ENCODE results near the gene UMODL1.

The UMODL1 gene

GRCh38 chr21:42102526-42102925 lies 31.4 kb downstream of the UMODL1 start:
- TF ChIP-seq EZH2 (IDR thresholded peaks at IDR 0.05; ENCODE audit: borderline replicate concordance, low read depth, low read length, severe bottlenecking), result no peak
- TF ChIP-seq CTCF (IDR thresholded peaks at IDR 0.05; ENCODE audit: borderline replicate concordance, extremely low read depth, low read length, poor library complexity, severe bottlenecking), result no peak

GRCh38 chr21:42102991-42103390 lies 31.9 kb downstream of the UMODL1 start:
- H3K9me3 ChIP-seq (ENCODE audit: insufficient read depth, low read length, severe bottlenecking), result no peaks in the 10 kb centered on the region
- no peak for ATAC-seq (ENCODE audit: insufficient read depth, low read depth)

More at GRCh38 chr21:42102526-42102925, 31.4 kb downstream of the UMODL1 start:
- Histone ChIP-seq H3K36me3 (ENCODE audit: insufficient read depth, low read length) (no peaks in the 10 kb centered on the region), H3K9me3 (ENCODE audit: insufficient read depth, low read length, severe bottlenecking) (no peaks in the 10 kb centered on the region), H3K4me3 (ENCODE audit: low read depth in 1 of 2, low read length in 2 of 2) (no peak overlapping the region), H3K27me3 (ENCODE audit: insufficient read depth, low read length, poor library complexity) (peaks cover 6% of the 10 kb centered on the region), H4K20me1 (ENCODE audit: insufficient read depth, low read length) (no peaks in the 10 kb centered on the region; the same call in 1 of the 2 replicates), H3K27ac (ENCODE audit: low read length) (no peak overlapping the region), H3K9ac (ENCODE audit: low read depth, low read length) (no peak overlapping the region), H2AFZ (ENCODE audit: low read depth, low read length) (no peak overlapping the region), H3K79me2 (ENCODE audit: insufficient read depth, low read length) (no peaks in the 10 kb centered on the region), H3K4me2 (ENCODE audit: insufficient read depth, low read length) (no peak overlapping the region), H3K4me1 (ENCODE audit: insufficient read depth, low read length) (peaks cover 16% of the 10 kb centered on the region)
- ATAC-seq (ENCODE audit: insufficient read depth, low read depth), result peak; percentile 7; the same call in 1 of the 3 replicates
- no peak for DNase-seq

GRCh38 chr21:42103843-42104242 lies 32.7 kb downstream of the UMODL1 start:
- no peak overlapping the region for H2AFZ ChIP-seq (ENCODE audit: low read depth, low read length)
- H3K36me3 ChIP-seq (ENCODE audit: insufficient read depth, low read length), result no peaks in the 10 kb centered on the region
- peaks cover 6% of the 10 kb centered on the region for H3K27me3 ChIP-seq (ENCODE audit: insufficient read depth, low read length, poor library complexity)
- no peak for ATAC-seq (ENCODE audit: insufficient read depth, low read depth)
- no peaks in the 10 kb centered on the region for H3K9me3 ChIP-seq (ENCODE audit: insufficient read depth, low read length, severe bottlenecking)
- peaks cover 30% of the 10 kb centered on the region for H3K4me1 ChIP-seq (ENCODE audit: insufficient read depth, low read length)
- TF ChIP-seq CTCF (IDR thresholded peaks at IDR 0.05; ENCODE audit: borderline replicate concordance, extremely low read depth, low read length, poor library complexity, severe bottlenecking) (no peak), EZH2 (IDR thresholded peaks at IDR 0.05; ENCODE audit: borderline replicate concordance, low read depth, low read length, severe bottlenecking) (no peak)
- no peaks in the 10 kb centered on the region for H3K79me2 ChIP-seq (ENCODE audit: insufficient read depth, low read length)
- H3K4me3 ChIP-seq (ENCODE audit: low read depth in 1 of 2, low read length in 2 of 2), result no peak overlapping the region
- H3K27ac ChIP-seq (ENCODE audit: low read length), result no peak overlapping the region
- no peak overlapping the region for H3K4me2 ChIP-seq (ENCODE audit: insufficient read depth, low read length)
- no peak for DNase-seq
- no peak overlapping the region for H3K9ac ChIP-seq (ENCODE audit: low read depth, low read length)
- H4K20me1 ChIP-seq (ENCODE audit: insufficient read depth, low read length), result no peaks in the 10 kb centered on the region; the same call in 1 of the 2 replicates

More at GRCh38 chr21:42102991-42103390, 31.9 kb downstream of the UMODL1 start:
- peaks cover 21% of the 10 kb centered on the region for H3K4me1 ChIP-seq (ENCODE audit: insufficient read depth, low read length)
- peaks cover 6% of the 10 kb centered on the region for H3K27me3 ChIP-seq (ENCODE audit: insufficient read depth, low read length, poor library complexity)
- no peak overlapping the region for H2AFZ ChIP-seq (ENCODE audit: low read depth, low read length)
- no peak for DNase-seq
- H3K4me3 ChIP-seq (ENCODE audit: low read depth in 1 of 2, low read length in 2 of 2), result no peak overlapping the region
- H3K36me3 ChIP-seq (ENCODE audit: insufficient read depth, low read length), result no peaks in the 10 kb centered on the region
- no peak overlapping the region for H3K4me2 ChIP-seq (ENCODE audit: insufficient read depth, low read length)
- no peaks in the 10 kb centered on the region for H3K79me2 ChIP-seq (ENCODE audit: insufficient read depth, low read length)
- TF ChIP-seq EZH2 (IDR thresholded peaks at IDR 0.05; ENCODE audit: borderline replicate concordance, low read depth, low read length, severe bottlenecking), result no peak
- no peak for TF ChIP-seq CTCF (IDR thresholded peaks at IDR 0.05; ENCODE audit: borderline replicate concordance, extremely low read depth, low read length, poor library complexity, severe bottlenecking)
- H3K27ac ChIP-seq (ENCODE audit: low read length), result no peak overlapping the region
- no peaks in the 10 kb centered on the region; the same call in 1 of the 2 replicates for H4K20me1 ChIP-seq (ENCODE audit: insufficient read depth, low read length)
- H3K9ac ChIP-seq (ENCODE audit: low read depth, low read length), result no peak overlapping the region
